Measurements from ENCODE around the gene FBLN1.
"Not testable (repeated sequence)": the region's sequence is repeated elsewhere in the genome, so short reads cannot be mapped to it uniquely, and the experiment has no call there.

FBLN1 gene

DNA sequence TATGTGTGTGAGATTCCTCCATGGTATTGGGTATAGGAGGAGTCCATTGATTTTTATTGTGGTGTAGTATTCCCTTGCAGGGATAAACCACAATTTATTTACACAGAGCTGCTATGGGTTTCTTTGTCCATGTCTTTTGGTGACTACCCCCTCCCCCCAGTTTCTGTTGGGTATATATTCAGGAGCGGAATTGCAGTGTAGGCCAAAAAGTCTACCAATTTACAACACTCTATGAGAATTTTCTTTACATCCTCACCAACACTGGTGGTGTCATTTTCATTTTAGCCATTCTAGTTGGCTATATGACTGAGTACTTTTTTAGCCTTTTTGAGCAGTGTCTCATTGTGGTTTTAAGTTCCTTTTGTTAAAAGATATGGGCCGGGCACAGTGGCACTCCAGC lies 113.7 kb downstream of the FBLN1 start:
- no peak for DNase-seq

DNA sequence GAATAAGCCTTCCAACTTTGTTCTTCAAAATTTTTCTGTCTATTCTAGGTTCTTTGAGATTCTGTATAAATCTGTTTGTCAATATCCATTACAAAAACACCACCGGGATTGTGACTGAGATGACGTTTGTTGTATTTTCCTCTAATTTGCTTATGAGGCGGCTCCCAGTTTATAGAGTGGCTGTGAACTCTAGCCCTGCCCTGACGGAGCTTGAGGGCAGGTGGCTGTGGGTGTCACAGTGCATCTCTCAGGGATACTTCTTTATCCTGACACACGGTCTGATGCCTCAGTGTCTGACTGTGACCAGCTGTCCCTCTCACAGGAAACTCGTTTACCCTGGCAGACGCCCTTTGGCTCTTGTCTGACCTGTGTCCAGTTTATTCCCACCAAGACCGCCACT lies 115.3 kb downstream of the FBLN1 start:
- no peak for DNase-seq

DNA sequence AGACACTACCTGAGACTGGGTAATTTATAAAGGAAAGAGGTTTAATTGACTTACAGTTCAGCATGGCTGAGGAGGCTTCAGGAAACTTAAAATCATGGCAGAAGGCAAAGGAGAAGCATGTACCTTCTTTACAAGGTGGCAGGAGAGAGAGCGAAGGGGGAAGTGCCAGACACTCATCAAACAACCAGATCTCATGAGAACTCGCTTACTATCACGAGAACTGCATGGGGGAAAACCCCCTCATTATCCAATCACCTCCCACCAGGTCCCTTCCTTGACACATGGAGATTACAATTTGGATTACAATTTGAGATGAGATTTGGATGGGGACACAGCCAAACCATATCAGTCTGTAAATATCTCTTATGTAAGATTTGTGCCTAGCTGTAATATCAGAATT lies 118.0 kb downstream of the FBLN1 start:
- no peak for DNase-seq

DNA sequence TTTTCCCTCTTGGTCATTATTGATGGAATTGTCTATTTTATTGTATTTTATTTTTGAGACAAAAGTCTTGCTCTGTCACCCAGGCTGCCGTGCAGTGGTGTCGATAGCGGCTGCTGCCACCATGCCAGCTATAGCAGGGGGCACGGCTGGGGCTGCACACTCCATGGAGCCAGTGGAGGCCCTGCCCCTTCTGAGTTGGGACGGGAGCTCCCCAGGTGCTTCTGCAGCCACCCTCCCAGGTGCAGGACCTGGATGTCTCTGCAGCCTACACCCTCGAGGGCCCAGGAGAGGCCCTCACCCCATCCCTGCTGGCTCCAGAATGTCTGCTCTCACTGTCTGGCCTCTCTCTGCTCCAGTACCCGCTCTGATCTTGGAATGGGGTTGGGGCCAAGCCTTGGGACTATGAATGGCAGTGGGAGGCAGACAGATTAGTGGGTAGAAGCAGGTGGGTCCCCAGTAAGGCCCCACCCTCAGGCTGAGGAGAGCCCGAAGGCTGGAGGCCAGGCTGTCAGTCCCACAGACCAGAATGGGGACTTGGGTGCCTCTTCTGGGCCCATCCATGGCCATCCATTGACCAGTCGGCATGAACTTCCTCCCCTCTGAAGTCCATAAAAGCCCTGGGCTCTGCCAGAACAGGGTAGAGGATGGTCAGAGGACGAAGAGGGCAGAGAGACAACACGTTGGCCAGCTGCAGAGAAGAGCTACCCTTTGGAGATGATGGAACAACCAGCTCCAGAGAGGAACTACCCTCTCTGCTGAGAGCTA lies 119.3 kb downstream of the FBLN1 start:
- no peak for DNase-seq

DNA sequence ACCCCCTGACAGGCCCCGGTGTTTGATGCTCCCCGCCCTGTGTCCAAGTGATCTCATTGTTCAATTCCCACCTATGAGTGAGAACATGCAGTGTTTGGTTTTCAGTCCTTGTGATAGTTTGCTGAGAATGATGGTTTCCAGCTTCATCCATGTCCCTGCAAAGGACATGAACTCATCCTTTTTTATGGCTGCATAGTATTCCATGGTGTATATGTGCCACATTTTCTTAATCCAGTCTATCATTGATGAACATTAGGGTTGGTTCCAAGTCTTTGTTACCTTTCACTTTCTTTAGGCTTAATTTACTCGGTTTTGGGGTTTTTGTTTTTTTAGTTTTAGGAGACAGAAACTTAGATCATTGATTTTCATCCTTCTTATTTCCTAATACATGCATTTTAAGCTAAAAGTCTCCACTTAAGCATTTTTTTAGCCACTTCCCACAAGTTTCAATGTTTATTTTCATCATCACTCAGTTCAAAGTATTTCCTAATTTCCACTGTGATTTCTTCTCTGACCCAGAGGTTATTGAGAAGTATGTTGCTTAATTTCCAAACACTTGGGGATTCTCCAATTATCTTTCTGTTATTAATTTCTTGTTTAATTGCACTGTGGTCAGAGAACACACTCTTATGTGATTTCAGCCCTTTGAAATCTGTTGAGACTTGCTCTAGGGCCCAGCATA lies 120.9 kb downstream of the FBLN1 start:
- DNase-seq = not testable (repeated sequence)

DNA sequence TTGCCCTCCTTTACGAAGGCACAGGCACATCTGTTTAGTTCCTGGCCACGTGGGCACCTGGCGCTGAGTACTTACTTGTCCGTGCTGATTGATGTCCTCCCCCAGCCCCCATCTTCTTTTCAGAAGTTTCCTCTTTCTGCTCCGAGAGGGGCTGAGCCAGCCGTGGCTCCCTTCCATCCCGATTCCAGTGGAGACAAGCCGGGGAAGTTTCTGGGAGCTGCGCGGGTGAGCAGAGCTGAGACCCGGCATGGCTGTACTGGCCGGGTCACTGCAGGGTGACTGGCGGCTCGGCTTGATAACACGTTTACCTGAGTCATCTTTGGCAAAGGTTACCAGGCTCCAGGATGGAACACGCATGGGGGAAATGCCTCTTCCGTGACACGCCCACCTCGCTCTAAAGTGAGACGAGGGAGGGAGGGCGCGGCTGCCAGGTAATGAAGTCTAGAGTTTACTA lies 123.5 kb downstream of the FBLN1 start:
- DNase-seq = no peak

DNA sequence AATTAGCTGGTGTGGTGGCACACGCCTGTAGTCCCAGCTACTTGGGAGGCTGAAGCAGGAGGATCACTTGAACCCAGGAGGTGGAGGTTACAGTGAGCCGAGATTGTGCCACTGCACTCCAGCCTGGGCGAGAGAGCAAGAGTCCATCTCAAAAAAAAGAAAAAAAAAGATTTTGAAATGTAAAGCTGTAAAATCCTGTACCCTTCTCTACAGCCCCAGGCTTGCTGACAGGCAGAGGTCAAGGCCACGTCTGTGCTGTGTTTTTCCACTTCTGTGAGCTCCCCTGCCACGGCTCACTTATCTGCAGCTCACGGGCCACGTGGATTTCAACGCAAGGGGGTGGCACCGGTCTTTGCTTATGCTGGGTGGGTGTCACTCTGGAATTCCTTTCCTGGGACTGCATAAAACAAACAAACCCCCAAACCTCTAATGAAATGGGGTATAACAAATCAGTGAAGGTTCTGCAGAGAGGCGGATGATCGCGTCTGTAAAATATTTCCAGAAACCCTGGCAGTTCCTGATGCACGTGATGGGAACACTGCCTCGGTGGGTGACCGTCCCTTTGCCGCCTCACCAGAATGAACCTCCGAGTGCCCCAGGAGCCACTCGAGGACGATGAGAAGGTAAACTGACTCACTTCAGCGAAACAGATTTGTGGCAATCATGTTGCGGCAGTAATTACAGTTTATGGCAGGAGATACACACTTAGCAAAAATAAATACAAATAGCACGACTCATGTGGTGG lies 125.0 kb downstream of the FBLN1 start:
- peak; percentile 11 for DNase-seq

DNA sequence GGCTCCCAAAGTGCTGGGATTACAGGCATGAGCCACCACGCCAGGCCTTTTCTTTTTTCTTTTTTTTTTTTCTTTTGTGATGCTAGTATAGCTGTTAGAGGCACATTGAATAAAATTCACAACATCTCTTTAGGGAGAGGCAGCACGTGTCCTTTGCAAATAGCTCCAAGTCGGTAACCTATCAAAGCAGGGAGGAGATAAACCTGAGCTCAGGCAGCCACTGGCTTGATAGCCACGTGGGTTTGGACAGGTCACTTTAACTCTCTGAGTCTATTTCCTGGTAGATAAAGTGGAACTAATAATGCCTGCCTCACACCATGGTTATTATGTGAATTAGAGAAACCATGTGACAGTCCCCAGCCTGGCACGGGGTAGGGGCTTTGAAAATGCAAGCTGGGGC lies 125.8 kb downstream of the FBLN1 start:
- DNase-seq = no peak

DNA sequence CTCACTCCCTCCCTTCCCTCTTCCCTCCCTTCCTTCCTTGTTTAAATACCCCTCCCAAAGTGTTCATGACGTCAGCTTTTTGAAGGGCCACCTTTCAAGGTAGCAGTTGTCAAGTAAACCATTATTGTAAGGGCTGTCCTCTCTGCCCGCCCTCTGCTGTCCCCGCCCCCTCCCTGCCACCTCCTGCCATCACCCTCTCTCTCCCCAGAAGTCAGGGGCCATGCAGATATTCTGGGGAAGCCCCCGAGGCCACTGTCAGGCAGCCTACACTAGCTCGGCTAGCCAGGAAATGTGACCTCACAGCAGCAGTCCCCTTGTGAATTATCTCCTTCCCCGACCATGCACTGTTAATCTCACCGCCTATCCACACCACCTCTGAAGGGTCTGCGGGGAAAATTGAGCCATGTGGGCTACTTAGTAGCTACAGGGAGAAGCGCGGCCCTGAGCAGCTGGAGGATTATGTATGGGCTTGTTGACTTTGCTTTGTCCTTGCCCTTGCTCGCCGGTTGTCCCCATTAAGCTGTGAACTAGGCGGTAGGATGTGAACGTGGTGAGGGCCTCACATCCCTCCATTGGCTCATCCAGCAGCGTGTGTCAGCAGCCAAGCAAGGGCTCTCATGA lies 126.9 kb downstream of the FBLN1 start:
- no peak for DNase-seq

DNA sequence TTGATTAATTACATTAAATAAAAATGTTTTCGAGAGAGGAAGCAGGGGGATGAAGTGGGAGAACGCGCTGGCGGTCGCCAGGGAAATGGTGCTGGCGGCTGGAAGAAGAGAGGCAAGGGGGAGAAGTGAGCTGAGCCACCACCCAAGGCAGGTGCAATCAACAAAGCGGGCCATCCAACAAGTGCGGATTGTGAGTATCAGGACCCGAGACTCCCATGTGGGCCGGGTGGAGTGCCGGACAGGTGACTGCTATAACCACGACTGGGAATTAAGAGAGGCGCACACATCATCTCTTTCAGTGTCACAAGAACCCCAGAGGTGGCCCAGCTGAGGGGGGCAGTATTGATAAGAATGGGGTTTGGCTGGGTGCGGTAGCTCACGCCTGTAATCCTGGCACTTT lies 127.8 kb downstream of the FBLN1 start:
- DNase-seq = no peak

DNA sequence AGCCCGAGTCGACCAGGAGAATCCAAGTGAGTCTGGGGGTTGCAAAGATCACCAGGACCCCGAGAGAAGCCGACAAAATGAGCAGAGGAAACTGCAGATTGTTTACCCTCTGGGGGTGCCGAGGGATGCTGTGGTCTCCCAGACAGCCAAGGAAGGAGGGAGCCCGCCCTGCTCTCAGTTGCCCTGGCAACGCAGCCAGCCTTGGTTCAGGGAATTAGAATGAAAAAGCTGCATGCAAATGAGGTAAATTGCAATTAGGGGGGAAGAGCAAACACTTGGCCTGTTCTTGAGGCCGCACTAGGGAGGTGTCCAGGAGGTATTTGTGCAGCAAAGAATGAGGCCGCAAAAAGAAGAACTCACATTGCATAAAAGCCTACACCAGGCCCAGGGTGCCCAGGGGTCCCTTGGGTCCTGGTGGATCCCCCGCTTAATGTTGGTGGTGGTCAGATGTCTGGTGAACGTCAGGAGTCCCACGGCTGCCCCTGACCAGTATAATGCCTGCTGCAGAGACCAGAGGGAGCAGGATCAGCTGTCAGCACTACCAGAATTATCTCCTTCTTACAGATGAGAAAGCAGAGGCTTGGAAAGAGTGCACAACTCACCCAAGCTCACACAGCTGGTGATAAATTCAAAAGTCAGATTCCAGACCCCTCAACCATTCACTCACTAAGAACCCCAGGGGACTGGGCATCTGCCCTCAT lies 128.6 kb downstream of the FBLN1 start:
- no peak for DNase-seq

DNA sequence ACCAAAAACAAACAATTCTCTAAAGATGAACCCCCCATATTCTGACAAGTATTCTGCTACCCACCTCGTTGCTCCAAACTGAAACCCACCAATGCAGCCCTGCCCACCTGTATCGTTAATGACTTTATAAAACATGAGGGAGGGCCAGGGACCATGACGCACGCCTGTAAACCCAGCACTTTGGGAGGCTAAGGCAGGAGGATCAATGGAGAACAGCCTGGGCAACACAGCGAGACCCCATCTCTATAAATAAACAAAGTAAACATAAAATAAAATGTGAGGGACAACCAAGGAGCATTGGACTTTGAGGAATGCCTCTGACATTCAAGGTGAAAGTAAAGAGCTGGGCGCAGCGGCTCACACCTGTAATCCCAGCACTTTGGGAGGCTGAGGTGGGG lies 129.2 kb downstream of the FBLN1 start:
- no peak for DNase-seq

DNA sequence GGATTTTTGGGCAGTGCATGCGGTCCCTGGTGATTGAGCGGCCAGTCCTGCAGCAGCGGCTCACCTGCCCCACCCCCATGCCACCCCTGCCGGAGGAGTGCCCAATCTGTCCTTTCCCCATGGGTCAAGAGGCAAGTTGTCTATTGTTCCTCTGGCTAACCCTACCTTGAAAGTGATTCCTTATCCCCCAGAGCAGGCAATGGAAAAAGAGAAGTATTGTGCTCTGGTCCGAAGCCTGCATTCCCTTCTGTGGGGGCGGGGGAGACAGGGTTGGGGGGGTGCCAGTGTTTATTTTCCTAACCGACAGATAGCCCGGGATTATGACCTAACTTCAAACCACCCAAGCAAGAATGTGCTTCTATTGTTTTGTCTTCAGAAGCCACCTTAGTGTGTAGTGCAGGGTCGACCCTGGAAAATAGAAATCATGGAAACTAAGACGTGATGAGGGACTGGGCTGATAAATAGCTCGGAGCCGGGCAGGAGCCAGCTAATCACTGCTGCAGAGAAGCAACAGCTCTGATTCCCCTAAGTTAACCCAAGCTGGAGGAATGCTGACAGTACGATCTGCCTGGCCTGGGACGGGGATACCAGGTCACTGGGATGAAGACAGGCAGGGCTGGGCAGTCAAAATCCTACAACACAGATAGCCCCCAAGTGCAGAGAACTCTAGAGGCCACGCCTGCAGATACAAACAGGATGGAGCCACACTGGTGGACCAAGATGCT lies 130.3 kb downstream of the FBLN1 start:
- peak; percentile 16 for DNase-seq

DNA sequence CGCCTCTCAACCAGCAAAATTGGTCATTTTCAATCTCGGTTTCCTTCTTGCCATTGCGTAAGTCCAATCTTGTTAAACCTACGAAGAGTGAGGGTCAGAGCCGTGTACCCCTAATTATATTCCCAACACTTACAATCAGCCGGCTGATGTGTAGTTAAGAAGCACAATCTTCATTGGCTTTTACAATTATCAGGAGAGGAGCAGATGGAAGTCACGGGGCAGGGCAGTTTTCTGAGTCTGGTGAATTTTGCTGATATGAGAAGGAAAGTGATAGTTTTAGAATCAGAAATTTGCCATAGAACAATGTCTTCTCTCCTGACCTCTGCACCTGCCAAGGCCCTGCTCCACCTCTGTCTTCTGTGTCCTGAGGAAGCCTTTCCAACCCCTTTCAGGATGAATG lies 134.0 kb downstream of the FBLN1 start:
- DNase-seq = no peak

DNA sequence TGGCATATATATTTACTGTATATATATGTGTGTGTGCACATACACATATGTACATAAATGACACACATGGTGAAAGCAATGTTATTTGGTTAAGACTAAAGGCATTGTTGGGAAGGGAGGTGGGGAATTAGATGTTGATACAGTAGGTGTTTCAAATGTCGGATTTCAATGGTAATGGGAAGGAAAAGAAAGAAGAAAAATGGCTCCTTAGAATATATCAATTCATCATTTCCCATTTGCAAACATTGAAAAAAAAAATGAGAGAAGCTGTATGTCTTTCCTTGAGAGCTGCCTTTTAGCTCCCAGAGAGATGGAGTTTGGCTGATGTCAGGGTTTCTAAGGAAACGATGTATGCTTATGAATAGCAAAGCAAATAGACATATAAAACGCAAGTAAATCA lies 135.5 kb downstream of the FBLN1 start:
- no peak for DNase-seq

DNA sequence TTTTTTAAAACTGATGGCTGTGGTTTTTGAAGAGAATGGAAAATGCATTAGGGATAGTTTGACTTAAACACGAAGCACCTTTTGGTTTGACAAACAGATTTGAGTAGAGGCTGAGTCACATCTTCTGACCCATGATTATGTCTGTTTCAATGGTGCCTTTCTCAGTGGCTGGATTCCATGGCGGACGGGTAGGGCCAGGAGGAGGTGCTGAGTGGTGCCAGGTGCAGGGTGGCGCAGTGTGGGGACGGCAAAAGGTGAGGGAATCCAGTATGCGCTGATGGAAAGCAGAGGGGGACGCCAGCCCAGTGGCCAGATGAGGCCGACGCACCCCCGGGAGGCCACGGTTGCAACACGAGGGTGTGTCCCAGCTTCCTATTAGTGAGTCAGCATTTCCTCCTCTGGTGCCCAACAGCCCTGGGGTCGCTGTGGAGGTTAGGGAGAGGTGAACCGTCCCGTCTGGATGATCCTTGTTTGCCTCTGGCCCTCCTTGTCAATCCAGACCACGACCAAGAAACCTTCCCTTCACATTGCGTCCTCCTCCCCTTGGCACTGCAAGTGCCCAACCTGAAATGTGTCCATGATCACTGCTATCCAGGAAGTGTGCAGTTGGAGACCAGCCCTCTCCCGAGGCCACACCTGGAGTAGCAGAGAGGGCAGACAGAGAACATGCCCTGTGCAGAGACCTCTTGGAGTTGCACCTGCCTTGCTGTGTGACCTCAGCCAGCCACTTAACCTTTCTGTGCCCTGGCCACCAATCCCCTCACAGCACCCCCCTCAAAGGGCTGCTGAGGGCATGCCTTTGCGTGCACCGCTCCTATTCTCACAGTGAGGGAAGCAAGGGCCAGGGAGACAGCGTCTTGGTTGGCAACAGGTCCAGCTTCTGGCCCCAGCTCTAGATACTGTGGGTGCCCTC lies 136.4 kb downstream of the FBLN1 start:
- DNase-seq = peak; percentile 39

DNA sequence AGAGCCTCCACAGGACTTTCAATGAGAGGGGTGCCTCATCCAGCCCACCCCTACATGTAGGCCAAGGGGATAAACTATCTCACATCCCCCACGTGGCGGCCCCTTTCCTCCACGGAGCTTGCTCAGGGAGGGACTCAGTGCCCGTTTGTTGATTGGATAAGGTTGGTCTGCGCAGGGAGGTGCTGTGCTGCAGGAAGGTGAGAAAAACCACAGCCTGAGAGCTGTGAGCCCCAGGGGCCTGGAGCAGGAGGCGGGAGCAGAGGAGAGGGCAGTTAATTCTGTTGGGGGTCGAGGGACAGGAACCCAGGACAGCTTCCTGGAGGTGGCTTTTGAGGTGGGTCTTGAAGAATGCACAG lies 137.0 kb downstream of the FBLN1 start:
- DNase-seq = no peak

DNA sequence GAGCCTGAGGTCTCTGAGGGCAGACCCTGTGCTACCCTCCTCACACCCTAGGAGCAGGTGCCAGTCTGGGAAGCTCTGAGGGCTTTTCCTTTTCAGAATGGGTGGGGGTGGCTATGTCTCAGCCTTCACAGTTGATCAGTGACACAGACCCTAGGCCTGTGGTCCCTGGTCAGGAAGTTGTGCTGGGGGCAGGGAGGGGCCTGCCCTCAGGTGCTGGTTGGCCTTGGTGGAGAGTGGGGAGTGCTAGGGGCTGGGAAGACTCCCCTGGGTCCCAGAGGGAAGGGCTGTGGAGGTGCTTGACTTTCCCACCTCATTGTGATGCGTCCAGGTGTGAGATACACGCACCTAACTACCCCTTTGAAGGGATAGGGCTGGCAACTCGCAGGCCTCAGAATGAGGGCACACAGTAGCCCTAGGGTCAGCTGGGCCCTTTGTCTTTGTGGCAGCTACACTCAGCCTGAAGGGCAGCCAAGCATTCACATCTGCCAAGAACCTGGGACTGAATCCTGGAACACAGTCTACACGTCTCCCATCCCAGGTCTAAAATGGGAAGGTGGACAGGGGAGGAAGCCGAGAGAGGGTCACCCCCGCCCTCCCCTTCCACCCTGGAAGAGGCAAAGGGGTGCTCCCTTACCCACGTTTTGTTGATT lies 137.7 kb downstream of the FBLN1 start:
- DNase-seq = no peak

DNA sequence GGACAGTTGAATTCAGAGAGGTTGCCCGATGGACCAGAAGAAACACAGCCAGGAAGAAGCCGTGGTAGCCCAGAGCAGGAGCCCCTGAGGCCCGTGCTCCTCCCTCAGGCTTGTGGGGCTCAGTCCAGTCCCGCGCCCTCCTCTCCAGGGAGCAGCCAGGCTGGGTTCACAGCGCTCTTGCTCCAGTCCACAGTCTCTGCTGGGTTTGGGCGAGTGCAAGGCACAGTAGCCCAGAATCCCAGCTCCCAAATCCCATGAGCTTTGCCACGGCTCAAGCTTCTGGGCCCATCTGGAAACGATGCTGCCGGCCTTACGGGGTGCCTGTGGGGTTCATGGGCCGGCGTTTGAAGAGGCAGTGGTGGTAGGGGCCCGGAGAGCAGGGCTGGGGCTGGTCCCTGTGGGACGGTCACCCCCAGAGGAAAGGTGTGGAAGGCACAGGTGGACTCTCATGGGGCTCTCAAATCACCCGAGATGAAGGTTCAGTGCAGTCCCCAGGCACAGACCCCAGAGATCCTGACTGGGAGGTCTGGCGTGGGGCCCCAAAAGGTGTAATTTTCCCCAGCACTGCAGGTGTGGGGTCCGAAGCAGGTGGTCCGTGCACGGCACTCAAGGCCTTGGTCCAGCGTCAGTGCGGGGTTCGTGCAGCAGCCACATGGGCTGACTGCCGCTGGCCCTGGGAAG lies 138.4 kb downstream of the FBLN1 start:
- no peak for DNase-seq

DNA sequence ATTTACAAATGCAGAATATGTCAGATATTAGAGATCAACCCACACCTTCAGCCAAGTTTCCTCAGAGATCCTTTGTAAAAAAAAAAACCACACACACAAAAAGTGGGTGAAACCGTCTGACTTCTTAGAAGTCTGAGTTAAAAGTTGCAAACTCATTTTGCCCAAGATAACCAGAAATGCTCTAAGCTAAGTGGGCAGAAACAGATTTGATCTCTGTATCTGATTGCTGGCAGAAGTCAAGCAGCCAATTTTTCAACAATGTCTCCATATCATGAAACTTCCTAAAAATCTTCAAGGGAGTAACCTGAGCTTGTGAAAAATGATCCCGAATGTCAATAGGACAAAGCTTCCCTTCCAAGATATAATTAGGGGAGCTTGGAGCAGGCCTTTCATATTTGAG lies 140.3 kb downstream of the FBLN1 start:
- no peak for DNase-seq
